Vagina (tissue), 2 donors: ENCODE results near the gene STON2.

Experiments
- CTCF ChIP-seq, 3 experiments: fragments of 450-650 bp in 2 of 3; fragments of 200-600 bp in 1 of 3; sonication (generic) in 1 of 3; IDR thresholded peaks; one replicate each; pipeline ENCODE4 v1.5.1; 2017 to 2019; ENCODE audit warnings: antibody characterized with exemption in 3 of 3, mild to moderate bottlenecking in 2 of 3, moderate library complexity in 2 of 3
- POLR2A ChIP-seq, 2 donors: fragments of 450-650 bp; IDR thresholded peaks; one replicate each; pipeline ENCODE4 v1.6.1; 2017; ENCODE audit warnings: antibody characterized with exemption in 2 of 2, mild to moderate bottlenecking in 2 of 2, moderate library complexity in 2 of 2
- POLR2AphosphoS5 ChIP-seq, 2 donors: sonication (generic); formaldehyde crosslinking; IDR thresholded peaks; one replicate each; pipeline ENCODE4 v1.9.0; 2017; ENCODE audit warnings: antibody characterized with exemption in 2 of 2, mild to moderate bottlenecking in 2 of 2, low read depth in 1 of 2; ENCODE audit not compliant: insufficient read depth in 1 of 2

DNA sequence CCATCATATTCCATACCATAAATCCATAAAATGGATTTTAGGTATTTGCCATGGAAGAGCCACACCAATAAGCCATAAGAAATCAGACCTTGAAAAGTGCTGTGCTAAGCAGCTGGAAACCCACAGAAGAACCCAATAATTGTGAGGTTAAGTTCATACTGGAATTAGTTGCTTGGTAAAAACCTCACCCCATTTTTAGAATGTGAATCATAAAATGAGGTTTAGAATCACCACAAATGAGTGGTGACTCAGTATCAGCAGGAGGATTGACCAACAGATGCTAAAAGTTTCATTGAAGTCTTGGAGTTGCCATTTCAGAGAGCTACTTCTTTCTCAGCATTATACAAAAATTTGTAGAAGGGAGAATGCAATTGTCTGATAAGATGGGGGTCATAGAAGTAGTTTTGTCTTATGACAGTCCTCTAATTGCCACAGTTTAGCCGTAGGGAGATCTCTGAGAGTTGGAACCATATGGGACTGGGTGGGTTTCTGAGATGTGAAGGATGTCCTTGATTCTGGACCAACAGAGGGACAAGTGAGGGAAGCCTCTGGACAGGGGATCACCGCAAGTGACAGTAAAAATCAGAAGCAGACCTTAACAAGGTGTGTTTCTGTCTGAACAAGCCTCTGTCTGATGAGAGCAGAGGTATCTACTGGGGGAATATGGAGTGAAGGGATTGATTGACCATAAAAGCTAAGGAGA, 1.4 kb upstream of the STON2 start:
- TF ChIP-seq CTCF (IDR thresholded peaks at IDR 0.05) (no peak), POLR2A (IDR thresholded peaks at IDR 0.05) (no peak), POLR2AphosphoS5 (IDR thresholded peaks at IDR 0.05; ENCODE audit: insufficient read depth in 1 of 2, low read depth in 1 of 2) (peak in 1 of 2 donors; percentile 66)
